ENCODE measurements around the gene SLC25A25.
A peak's percentile ranks its signal among the peaks of the same experiment; 100 is the strongest.
"Not testable (repeated sequence)": the region's sequence is repeated elsewhere in the genome, so short reads cannot be mapped to it uniquely, and the experiment has no call there.

Gene SLC25A25

GRCh38 chr9:128067645-128068385 lies at the start of gene SLC25A25:
SLC25A25 (plus strand) TSS chr9:128068232; CDS start chr9:128068320, 88 bp downstream.
- peak; percentile 99 for DNase-seq (ENCODE audit: low read depth)

- DNase-seq (ENCODE audit: low read depth): no peak
These were observed 47.3 kb upstream of the SLC25A25 start for GRCh38 chr9:128020692-128021091.

GRCh38 chr9:128021098-128021497 lies 46.9 kb upstream of the SLC25A25 start:
- DNase-seq (ENCODE audit: low read depth): no peak

- DNase-seq (ENCODE audit: low read depth): no peak
These were observed 45.1 kb upstream of the SLC25A25 start for GRCh38 chr9:128022886-128023285.

GRCh38 chr9:128023671-128024070 lies 44.4 kb upstream of the SLC25A25 start:
- not testable (repeated sequence) for DNase-seq (ENCODE audit: low read depth)

- no peak for DNase-seq (ENCODE audit: low read depth)
These were observed 43.2 kb upstream of the SLC25A25 start for GRCh38 chr9:128024761-128025308.

GRCh38 chr9:128025736-128026135 lies 42.3 kb upstream of the SLC25A25 start:
- DNase-seq (ENCODE audit: low read depth): no peak

- no peak for DNase-seq (ENCODE audit: low read depth)
These were observed 41.7 kb upstream of the SLC25A25 start for GRCh38 chr9:128026255-128026772.

- no peak for DNase-seq (ENCODE audit: low read depth)
These were observed 41.1 kb upstream of the SLC25A25 start for GRCh38 chr9:128026773-128027541.

- no peak for DNase-seq (ENCODE audit: low read depth)
These were observed 40.3 kb upstream of the SLC25A25 start for GRCh38 chr9:128027705-128028104.

- no peak for DNase-seq (ENCODE audit: low read depth)
These were observed 34.4 kb upstream of the SLC25A25 start for GRCh38 chr9:128033609-128034008.

- peak; percentile 81 for DNase-seq (ENCODE audit: low read depth)
These were observed 33.0 kb upstream of the SLC25A25 start for GRCh38 chr9:128034821-128035652.

GRCh38 chr9:128036522-128036921 lies 31.5 kb upstream of the SLC25A25 start:
- DNase-seq (ENCODE audit: low read depth): not testable (repeated sequence)

GRCh38 chr9:128040783-128041182 lies 27.2 kb upstream of the SLC25A25 start:
- DNase-seq (ENCODE audit: low read depth): not testable (repeated sequence)

GRCh38 chr9:128042043-128042442 lies 26.0 kb upstream of the SLC25A25 start:
- DNase-seq (ENCODE audit: low read depth): no peak

GRCh38 chr9:128043467-128043868 lies 24.6 kb upstream of the SLC25A25 start:
- DNase-seq (ENCODE audit: low read depth): no peak

- DNase-seq (ENCODE audit: low read depth): not testable (repeated sequence)
These were observed 22.6 kb upstream of the SLC25A25 start for GRCh38 chr9:128045409-128045808.

GRCh38 chr9:128045831-128046230 lies 22.2 kb upstream of the SLC25A25 start:
- DNase-seq (ENCODE audit: low read depth): no peak

GRCh38 chr9:128047231-128047630 lies 20.8 kb upstream of the SLC25A25 start:
- DNase-seq (ENCODE audit: low read depth): no peak

- no peak for DNase-seq (ENCODE audit: low read depth)
These were observed 19.4 kb upstream of the SLC25A25 start for GRCh38 chr9:128048663-128049062.

GRCh38 chr9:128049843-128050242 lies 18.2 kb upstream of the SLC25A25 start:
- no peak for DNase-seq (ENCODE audit: low read depth)
